Thyroid gland (tissue), 4 donors: ENCODE measurements around the gene DOCK1.

Experiments used
- POLR2A ChIP-seq, 2 donors: fragments of 450-650 bp; IDR thresholded peaks; one replicate each; pipeline ENCODE4 v1.6.1; 2017; ENCODE audit warnings: antibody characterized with exemption in 2 of 2, mild to moderate bottlenecking in 2 of 2, moderate library complexity in 1 of 2
- TF ChIP-seq, protein P1 (sequence below), 6 experiments: fragments of 200-600 bp in 3 of 6; fragments of 450-650 bp in 3 of 6; sonication (generic) in 3 of 6; IDR thresholded peaks; one replicate each; pipeline ENCODE4 v1.5.1; 2016 to 2019; ENCODE audit warnings: antibody characterized with exemption in 6 of 6, mild to moderate bottlenecking in 2 of 6, inconsistent platforms in 1 of 6, moderate library complexity in 1 of 6

DNA sequence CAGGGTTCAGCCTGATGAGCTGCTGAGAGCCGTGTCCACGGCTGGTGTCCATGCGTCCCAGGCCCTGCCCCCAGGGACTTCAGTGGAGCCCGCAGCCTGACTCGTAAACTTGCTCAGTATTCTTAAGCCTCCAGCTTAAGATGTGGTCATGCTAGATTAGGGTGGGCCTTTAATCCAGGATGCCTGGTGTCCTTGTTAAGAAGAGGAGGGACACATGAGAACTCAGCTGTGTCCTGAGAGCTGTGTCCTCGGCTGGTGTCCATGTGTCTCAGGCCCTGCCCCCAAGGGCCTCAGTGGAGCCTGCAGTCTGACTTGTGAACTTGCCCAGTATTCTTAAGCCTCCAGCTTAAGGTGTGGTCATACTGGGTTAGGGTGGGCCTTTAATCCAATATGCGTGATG is 23.0 kb downstream of the DOCK1 start:
- TF ChIP-seq, protein P1, sequence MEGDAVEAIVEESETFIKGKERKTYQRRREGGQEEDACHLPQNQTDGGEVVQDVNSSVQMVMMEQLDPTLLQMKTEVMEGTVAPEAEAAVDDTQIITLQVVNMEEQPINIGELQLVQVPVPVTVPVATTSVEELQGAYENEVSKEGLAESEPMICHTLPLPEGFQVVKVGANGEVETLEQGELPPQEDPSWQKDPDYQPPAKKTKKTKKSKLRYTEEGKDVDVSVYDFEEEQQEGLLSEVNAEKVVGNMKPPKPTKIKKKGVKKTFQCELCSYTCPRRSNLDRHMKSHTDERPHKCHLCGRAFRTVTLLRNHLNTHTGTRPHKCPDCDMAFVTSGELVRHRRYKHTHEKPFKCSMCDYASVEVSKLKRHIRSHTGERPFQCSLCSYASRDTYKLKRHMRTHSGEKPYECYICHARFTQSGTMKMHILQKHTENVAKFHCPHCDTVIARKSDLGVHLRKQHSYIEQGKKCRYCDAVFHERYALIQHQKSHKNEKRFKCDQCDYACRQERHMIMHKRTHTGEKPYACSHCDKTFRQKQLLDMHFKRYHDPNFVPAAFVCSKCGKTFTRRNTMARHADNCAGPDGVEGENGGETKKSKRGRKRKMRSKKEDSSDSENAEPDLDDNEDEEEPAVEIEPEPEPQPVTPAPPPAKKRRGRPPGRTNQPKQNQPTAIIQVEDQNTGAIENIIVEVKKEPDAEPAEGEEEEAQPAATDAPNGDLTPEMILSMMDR (IDR thresholded peaks at IDR 0.05) = no peak
- TF ChIP-seq POLR2A (IDR thresholded peaks at IDR 0.05) = no peak
